Sciatic nerve (tissue), 2 donors: ENCODE measurements around the gene ARHGEF16. TPM values are rescaled to one million over a fixed set of nuclear protein-coding genes. Genes with fewer than 3 reads are reported as not detected.

Experiments used
- ATAC-seq: fragments of 200-7000 bp; cut with Tn5 transposase; one replicate; pipeline ENCODE4 v1.9.1; 2020; ENCODE audit warnings: mild to moderate bottlenecking, moderate library complexity
- DNase-seq: peaks from one replicate; pipeline ENCODE4 v3.0.0-alpha.2; 2020; ENCODE audit warnings: low spot score
- intact Hi-C: fragments of 100-400 bp; cut with DNase I; formaldehyde crosslinking; loops from one replicate; pipeline ENCODE4 v1.14.2; 2022
- total RNA-seq: library from RNA; stranded (reverse); fragmentation: NEBNext Ultra II Directional; extraction: Animal tissue kit (Norgen Biotek cat#: 25700); gene quantifications from one replicate; pipeline ENCODE4 v1.2.1, GENCODE V29; 2021
- donor health status: DM: no; HTN: no; CAD: no.
- donor health status: DM: no; HTN: no; CAD: no.

ARHGEF16 gene
- total RNA-seq, 1 donor from 2014 or later = 20.6 TPM

DNA sequence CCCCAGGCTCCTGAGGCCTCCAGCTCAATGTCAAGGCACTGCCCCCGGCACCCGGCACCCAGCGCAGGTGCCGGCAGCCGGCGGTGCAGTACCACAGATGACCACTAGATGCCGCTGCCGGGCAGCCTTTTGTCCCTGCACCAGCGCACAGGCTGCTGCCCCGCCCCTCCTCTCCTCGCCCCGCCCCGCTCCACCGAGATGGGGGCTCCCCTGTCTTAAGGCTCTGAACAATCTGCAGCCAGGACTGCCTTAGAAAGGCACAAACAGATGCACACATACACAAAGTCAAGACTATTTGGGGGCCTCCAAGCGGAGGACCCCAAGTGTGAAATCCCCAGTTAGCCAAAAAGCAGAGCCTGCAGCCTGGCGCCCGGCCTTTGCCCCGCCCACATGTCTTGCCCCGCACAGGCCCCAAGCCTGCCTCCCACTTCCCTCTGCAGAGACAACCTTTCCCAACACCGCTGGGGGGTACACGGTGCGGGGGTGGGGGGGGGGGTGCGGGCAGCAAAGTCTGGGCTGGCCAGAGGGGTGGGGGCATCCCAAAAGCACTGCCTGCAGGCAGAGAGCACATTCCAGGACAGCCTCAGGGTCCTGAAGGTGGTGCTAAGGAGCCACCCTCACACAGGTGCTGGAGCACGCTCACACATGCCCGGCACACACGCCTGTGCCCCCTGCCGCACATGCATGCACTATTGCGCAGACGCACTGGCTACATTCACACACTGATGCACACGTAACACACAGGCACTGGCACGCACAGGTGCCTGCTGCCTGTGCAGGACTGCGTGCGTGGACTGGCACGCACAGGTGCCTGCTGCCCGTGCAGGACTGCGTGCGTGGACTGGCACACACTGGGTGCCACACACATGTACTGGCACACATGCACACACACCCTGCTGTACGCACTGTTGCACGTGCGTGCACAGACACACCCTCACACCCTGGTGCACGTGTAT lies 37.1 kb downstream of the ARHGEF16 start:
- intact Hi-C loops = loop anchor here (5.0 to 10.0 kb wide), 2 partner anchors 73 to 126 kb away; no protein-coding TSS in a partner anchor
- peak; percentile 89 for ATAC-seq
- peak; percentile 90 for DNase-seq

DNA sequence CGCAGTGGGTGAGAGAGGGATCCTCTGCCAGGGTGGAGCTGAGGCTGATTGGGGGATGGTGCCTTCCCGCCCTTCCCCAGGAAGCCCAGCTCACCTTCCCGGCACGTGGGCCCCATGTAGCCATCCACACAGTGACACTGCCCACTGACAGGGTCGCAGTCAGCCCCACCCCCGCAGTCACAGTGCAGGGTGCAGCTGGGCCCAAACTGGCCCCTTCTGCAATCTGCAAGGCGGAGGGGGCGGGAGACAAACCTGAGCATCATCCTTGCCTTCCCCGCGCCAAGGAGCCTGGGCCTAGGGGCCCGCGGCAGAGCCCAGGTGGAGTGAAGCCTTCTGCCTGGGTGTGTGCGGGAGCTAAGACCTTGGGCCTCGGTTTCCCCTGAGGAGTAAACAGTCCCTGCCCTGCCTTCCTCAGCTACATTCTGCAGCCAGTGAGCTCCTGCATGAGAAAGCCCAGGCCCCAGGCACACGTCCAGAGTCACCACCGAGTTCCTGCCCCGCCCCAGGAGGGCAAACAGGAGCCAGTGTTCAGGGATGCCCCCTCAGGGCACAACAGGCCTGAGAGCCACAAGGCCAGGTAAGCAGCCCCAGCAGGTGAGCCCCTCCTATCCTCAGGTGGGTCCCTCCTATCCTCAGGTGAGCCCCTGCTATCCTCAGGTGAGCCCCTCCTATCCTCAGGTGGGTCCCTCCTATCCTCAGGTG lies 38.2 kb downstream of the ARHGEF16 start:
- ATAC-seq (no peak), DNase-seq (no peak)
- intact Hi-C loops = loop anchor here (5.0 to 10.0 kb wide), 2 partner anchors 72 to 125 kb away; no protein-coding TSS in a partner anchor

DNA sequence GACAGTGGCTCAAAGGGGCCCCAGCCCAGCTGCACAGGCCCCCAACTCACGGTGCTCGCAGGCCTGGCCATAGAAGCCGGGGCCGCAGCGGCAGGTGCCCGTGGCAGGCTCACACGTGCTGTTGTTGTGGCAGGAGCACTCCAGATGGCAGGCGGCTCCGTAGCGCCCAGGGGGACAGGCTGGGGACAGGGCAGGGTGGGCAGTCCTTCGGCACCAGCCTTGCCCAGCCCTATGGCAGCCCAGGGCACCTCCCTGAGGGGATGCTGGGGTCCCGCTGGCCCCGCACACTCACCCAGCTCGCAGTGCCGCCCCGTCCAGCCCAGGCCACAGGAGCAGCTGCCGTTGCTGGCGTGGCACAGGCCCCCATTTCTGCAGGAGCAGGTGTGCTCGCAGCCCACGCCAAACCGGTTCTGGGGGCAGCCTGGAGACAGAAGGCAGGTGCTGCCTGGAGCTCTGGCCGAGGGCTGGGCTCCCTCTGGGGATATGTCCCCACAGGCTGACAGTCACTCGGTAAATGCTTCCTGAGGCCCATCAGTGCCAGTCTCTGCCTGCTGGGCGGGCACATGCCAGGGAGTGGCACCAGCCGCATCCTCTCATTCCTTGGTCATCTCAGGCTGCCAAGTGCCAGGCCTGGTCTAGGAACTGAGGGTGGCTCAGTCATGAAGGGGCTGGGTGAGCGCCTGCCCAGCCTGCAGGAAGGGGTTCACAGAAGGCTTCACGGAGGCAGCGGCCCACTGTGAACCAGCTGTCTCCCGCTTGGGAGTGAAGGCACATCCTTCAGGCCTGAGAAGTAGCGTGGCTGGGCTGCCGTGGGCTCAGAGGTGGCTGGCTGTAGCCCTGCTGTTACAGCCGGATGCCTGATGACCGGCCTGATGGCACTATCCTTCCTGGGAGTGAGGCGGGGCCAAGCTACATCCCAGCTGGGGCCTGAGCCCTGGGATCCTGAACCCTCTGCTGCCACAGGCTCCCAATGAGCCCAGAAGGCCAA lies 40.1 kb downstream of the ARHGEF16 start:
- no peak for ATAC-seq
- no peak for DNase-seq
- intact Hi-C loops = loop anchor here (5.0 to 10.0 kb wide), 2 partner anchors 70 to 123 kb away; no protein-coding TSS in a partner anchor

DNA sequence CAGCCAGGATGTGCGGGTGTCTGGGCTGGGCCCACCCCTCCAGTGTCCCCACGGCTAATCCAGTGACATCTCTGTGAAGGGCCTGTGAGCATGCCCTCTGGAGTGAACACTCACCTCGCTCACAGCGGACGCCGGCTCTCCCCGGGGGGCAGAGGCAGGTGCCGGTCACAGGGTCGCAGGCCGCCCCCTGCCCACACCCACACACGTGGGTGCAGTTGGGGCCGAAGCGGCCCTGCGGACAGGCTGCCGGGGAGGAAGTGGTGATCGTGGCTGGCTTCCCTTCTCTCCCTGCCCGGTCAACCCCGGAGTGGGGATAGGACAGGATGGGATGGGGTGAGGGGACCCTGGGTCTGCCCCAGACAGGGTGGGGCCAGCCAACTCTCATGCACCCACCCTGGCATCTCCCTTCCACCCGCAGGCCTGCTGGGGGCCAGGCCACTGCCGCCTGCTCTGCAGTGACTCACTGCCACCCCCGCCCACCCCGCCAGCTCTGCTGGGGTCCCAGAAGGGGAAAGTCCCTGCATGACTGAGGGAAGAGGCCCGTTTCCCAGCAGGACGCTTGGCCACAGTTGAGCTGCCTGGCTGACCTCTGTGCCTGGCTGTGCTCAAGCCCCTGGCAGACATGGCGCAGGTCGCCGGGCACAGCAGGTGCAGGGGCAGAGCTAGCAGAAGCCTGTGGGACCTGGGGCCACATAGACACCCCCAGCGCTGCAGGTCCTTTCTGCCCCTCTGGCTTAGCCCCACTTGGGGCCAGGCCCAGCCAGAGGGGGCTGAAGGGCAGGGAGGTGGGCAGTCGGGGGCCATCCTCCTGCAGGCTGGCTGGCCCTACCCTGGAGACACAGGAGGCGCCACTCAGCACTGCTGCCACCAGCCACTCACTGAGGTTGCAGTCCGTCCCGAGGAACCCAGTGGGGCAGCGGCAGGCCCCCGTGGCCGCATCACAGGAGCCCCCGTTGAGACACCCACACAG lies 41.6 kb downstream of the ARHGEF16 start:
- intact Hi-C loops = loop anchor here (10.0 kb wide), 1 partner anchor 69 kb away; no protein-coding TSS in a partner anchor
- no peak for ATAC-seq
- no peak for DNase-seq

DNA sequence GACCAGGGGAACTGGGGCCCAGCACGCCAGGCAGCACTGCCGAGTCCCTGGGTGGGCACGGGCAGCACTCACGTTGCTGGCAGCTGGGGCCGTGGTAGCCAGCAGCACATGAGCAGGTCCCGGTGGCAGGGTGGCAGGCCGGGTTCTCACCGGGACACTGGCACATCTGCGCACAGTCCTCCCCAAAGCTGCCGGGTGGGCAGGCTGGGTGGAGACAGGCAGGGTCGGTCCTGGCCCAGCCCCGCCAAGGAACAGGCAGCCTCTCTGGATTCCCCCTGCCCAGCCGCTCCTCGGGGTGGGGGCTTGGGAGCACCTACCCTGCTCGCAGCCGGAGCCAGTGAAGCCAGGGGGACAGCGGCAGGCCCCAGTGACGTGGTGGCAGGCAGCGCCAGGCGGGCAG lies 42.5 kb downstream of the ARHGEF16 start:
- no peak for DNase-seq
- no peak for ATAC-seq
- intact Hi-C loops = loop anchor here (10.0 kb wide), 1 partner anchor 68 kb away; no protein-coding TSS in a partner anchor

DNA sequence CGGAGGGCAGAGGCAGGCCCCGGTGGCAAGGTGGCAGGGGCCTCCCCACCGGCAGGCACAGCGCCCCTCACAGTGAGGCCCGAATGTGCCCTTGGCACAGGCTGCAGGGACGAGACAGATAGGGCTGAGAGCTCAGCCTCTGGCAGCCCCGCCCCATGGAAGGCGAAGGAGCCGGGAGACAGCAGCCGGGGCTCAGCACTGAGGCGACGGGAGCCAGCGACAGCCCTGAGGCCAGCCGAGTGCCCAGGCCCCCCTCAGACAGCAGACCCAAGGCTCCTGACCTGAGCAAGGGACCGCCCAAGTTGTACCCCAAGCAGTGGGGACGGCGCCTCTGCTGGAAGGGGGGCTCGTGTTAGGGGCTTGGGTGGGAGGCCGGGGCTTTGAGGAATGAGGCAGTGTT lies 43.1 kb downstream of the ARHGEF16 start:
- intact Hi-C loops = loop anchor here (10.0 kb wide), 1 partner anchor 67 kb away; no protein-coding TSS in a partner anchor
- ATAC-seq (no peak), DNase-seq (no peak)

DNA sequence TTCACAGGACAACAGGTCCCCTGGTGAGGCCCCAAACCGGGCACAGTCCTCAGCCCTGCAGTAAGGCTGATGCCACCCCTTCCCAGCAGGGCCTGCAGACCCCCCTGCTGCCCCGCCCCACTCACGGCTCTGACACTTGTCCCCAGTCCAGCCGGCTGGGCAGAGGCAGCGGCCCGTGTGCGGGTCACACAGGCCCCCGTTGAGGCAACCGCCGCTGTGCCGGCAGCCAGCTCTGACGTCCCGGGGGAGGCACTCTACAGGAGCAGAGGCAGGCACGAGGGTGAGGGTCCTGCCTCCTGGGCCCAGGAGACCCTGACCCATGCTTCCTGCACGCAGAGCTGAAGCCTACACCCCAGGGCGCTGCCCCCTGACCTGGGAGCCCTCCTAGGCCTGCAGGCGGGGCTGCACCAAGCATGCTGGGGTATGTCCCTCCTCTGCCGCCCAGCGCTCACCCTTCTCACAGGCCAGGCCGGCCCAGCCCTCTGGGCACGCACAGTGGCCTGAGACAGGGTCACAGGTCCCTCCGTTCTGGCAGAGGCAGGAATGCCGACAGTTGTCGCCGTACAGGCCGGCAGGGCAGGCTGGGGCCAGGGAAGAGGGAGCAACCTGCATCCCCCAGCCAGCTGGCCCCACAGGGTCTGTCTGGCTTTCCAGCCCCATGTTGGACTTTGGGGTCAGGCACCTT lies 43.9 kb downstream of the ARHGEF16 start:
- intact Hi-C loops = loop anchor here (10.0 kb wide), 1 partner anchor 66 kb away; no protein-coding TSS in a partner anchor
- ATAC-seq = no peak
- no peak for DNase-seq

DNA sequence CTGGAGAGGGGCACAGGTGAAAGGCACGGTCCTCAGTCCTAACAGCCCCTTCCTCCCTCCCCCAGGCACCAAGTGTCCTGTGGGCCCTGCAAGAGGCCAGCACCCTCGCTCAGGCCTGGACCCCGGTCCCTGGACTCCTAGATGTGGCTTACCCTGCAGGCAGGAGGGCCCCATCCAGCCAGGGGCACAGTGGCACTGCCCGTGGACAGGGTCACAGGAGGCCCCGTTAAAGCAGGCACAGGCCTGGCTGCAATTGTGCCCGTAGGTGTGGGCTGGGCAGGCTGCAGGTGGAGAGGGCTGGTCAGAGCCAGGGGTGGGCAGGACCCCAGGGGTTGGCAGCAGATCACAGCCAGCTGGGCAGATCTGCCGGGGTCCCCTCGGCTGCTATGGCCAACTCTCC lies 44.5 kb downstream of the ARHGEF16 start:
- ATAC-seq (no peak), DNase-seq (no peak)
- intact Hi-C loops = loop anchor here (10.0 kb wide), 1 partner anchor 66 kb away; no protein-coding TSS in a partner anchor

DNA sequence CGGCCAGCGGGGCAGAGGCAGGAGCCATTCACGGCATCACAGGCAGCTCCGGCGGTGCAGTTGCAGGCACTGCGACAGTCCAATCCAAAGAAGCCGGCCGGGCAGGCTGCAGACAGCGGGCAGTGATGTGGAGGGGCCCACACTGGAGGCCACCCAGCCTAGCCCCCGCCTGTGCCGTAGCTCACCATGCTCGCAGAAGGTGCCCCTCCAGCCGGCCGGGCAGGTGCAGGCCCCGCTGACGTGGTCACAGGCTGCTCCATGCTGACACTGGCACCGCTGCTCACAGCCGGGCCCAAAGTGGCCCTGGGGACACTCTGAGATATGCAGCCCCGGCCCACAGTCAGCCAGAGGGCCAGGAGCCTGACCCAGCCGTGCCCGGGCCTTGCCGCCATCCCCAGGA lies 45.1 kb downstream of the ARHGEF16 start:
- intact Hi-C loops = loop anchor here (10.0 kb wide), 1 partner anchor 65 kb away; no protein-coding TSS in a partner anchor

DNA sequence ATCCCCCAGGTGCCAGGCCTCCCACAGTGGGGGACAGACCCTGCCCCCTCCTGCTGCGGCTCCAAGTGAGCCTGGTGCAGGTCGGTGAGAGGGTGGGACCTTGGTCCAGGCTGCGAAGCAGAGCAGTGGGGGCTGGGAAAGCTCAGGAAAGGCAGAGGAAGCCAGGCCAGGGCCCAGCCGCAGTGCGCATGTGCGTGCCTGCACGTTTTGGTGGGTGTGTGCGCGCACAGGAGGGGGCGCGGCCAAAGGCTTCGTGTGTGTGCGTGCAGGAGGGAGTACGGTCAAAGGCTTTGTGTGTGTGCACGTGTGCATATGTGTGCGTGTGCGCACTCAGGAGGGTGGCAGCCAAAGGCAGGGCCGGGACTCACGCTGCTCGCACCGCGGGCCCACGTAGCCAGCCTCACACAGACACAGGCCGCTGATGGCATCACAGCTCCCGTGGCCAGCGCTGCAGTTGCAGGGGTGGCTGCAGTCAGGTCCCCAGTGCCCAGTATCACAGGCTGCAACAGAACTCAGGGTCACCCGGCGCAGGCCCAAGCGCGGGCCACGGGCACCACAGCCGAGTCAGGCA lies 45.9 kb downstream of the ARHGEF16 start:
- intact Hi-C loops = no loop called here
- no peak for DNase-seq
- no peak for ATAC-seq

More for the DNA sequence above, 45.1 kb downstream of the ARHGEF16 start:
- DNase-seq (no peak), ATAC-seq (no peak)

DNA sequence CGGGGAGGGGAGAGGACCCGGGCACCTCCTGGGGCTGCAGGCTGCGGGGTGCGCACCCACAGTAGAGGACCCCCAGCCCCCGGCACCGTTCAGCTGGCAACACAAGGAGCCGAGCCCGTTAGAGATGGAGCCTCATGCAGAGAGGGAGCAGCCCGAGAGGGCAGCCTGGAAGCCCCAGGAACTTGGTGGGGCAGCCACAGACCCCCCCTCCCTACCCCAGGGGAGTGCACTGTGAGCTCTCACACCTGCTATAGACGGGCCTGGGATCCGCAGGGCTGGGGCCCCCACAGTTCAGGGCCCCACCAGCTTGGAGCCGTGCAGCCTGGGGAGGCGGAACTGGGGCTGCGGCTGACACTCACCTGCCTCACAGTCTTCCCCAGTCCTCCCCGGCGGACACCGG lies 47.0 kb downstream of the ARHGEF16 start:
- DNase-seq = no peak
- ATAC-seq = no peak
- intact Hi-C loops = no loop called here

DNA sequence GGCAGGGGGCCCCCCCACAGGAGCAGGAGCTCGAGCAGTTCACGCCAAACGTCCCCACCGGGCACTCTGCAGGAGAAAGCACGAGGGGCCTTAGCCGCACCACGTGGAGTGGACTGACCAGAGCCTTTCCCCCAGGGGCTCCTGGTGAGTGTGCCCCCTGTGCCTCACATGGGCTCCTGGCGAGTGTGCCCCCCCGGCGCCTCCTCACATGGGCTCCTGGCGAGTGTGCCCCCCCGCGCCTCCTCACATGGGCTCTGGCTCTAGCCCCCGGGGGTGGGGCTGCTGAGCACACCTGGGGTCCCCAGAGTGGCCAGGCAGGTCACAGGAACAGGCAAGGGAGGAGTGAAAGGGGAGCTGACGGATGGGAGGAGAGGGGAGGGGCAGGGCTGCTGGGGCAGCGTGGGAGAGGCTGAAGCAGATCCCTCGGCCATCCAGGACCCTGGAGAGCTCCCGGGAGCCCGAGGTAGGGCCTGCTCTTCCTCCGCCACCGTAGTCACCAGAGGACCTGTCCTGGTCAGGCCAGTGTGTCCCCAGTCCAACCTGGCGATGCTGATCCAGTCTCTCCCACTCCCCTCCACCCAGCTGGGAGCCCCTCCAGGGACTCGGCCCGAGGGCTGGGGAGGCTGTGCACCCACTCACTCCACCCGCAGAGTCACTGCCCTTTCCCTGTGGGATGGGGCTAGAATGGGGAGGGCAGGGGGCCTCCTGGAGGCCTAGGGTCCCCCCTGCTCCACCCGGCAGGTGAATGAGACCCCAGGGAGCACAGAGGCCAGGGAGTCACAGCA lies 47.6 kb downstream of the ARHGEF16 start:
- ATAC-seq (peak; percentile 87), DNase-seq (peak; percentile 81)
- intact Hi-C loops = no loop called here

DNA sequence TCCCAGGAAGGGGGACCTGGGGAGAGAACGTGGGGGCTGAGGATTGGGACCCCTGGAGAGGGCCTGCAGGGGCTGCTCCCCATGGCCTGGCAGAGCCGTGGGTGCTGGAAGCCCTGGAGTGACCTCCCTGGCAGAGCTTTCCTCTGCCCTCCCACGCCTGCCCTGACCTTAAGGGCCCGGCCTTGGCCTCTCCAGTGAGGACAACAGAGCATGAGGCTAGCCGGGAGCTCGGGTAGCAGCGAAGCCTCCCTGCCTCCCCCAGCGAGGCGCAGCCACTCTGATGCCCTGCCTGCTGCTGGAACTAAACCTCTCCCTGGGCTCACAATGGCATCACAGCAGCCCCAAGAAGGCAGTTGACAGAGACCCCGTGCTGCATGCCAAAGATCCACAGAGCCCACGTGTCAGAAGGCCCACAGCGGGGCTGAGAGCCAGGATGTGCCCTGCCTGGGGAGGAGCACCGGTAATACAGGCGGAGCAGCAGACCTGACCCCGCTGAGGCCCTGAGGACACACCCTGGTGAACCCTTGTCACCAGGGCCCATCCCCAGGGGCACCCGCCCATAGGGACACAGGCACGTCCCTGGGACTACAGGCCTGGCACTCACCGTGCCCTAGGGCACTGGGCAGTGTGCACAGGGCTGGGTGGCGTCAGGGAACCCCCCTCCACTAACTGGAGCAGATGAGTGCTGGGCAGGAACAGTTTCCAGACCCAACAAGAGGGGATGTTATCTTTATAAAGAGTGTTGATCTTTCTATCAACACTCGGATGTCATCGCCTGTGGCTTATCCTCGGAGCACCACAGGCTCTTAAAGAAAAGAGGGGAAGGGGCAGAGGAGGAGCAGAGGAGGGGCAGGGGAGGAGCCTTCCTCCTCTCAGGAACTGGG lies 48.4 kb downstream of the ARHGEF16 start:
- intact Hi-C loops = no loop called here
- ATAC-seq (no peak), DNase-seq (no peak)

DNA sequence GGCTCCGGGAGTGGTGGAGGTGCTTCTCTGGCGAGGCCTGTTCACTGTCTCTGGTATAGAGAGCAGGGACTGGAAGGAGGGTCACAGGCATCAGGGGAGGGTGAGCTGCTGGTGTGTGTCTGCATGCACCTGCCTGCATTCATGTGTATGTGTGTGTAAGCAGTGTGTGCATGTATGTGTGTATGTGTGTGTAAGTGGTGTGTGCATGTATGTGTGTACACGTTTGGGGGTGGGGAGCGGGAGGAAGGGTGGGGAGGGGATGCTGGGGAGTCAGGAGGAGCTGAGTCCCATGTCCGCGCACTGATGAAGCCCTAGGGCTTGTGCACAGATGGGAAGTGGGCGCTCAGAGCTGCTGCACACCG lies 49.0 kb downstream of the ARHGEF16 start:
- intact Hi-C loops = no loop called here
- ATAC-seq = no peak

More for the DNA sequence above, 49.0 kb downstream of the ARHGEF16 start:
- DNase-seq = no peak
